HG03280 (cell line): ENCODE data around the gene CKS1B.

Experiments
- ATAC-seq: cut with Tn5 transposase; IDR thresholded peaks from one replicate; pipeline ENCODE4 v1.9.1; 2021; ENCODE audit warnings: mild to moderate bottlenecking, moderate library complexity; ENCODE audit not compliant: unreplicated experiment

Gene CKS1B

GRCh38 chr1:155012026-155012546 is 37.6 kb downstream of the CKS1B start:
- ATAC-seq, result no peak

GRCh38 chr1:155012776-155013602 is 38.5 kb downstream of the CKS1B start:
- ATAC-seq, result no peak

GRCh38 chr1:155013632-155014031 is 39.2 kb downstream of the CKS1B start:
- no peak for ATAC-seq

- ATAC-seq, result no peak
These were observed 40.4 kb downstream of the CKS1B start for GRCh38 chr1:155014709-155015508.

GRCh38 chr1:155015527-155016230 is 41.2 kb downstream of the CKS1B start:
- no peak for ATAC-seq

GRCh38 chr1:155016231-155016831 is 41.9 kb downstream of the CKS1B start:
- ATAC-seq, result no peak

- peak; percentile 70 for ATAC-seq
These were observed 42.8 kb downstream of the CKS1B start for GRCh38 chr1:155017041-155017945.

- ATAC-seq, result no peak
These were observed 43.5 kb downstream of the CKS1B start for GRCh38 chr1:155017946-155018316.

- ATAC-seq, result no peak
These were observed 44.3 kb downstream of the CKS1B start for GRCh38 chr1:155018617-155019348.

- no peak for ATAC-seq
These were observed 45.1 kb downstream of the CKS1B start for GRCh38 chr1:155019377-155020245.

- ATAC-seq, result no peak
These were observed 47.9 kb downstream of the CKS1B start for GRCh38 chr1:155022136-155022926.

- ATAC-seq, result no peak
These were observed 48.4 kb downstream of the CKS1B start for GRCh38 chr1:155022927-155023236.

GRCh38 chr1:155023627-155024026 is 49.1 kb downstream of the CKS1B start:
- no peak for ATAC-seq

GRCh38 chr1:155024315-155024714 is 49.8 kb downstream of the CKS1B start:
- no peak for ATAC-seq

GRCh38 chr1:155026154-155026553 is 51.7 kb downstream of the CKS1B start:
- ATAC-seq, result no peak

GRCh38 chr1:155026588-155026987 is 52.1 kb downstream of the CKS1B start:
- ATAC-seq, result no peak
